Ramos (cell line): ENCODE data around the gene GPHN.

Experiments used
- in situ Hi-C: fragments of 300-500 bp; cut with MboI; formaldehyde crosslinking; loops from one replicate; pipeline ENCODE4 v1.14.3; 2022; ENCODE audit warnings: low sequenced_read_pairs; ENCODE audit not compliant: unreplicated experiment

The GPHN gene

GRCh38 chr14:66507722-66508546, at the start of gene GPHN:
GPHN (plus strand) TSS chr14:66508147.
- in situ Hi-C loops = no loop called here

- in situ Hi-C loops = no loop called here
These were observed 48.3 kb upstream of the GPHN start for GRCh38 chr14:66459603-66460002.

- in situ Hi-C loops = no loop called here
These were observed 43.7 kb upstream of the GPHN start for GRCh38 chr14:66464261-66464660.

GRCh38 chr14:66468778-66469367, 39.1 kb upstream of the GPHN start:
- in situ Hi-C loops = no loop called here

GRCh38 chr14:66471584-66471983, 36.4 kb upstream of the GPHN start:
- in situ Hi-C loops = no loop called here

- in situ Hi-C loops = no loop called here
These were observed 35.7 kb upstream of the GPHN start for GRCh38 chr14:66472251-66472650.

- in situ Hi-C loops = no loop called here
These were observed 34.7 kb upstream of the GPHN start for GRCh38 chr14:66473223-66473622.

GRCh38 chr14:66476964-66477363, 31.0 kb upstream of the GPHN start:
- in situ Hi-C loops = no loop called here

- in situ Hi-C loops = no loop called here
These were observed 30.4 kb upstream of the GPHN start for GRCh38 chr14:66477567-66477966.

GRCh38 chr14:66482873-66483272, 25.1 kb upstream of the GPHN start:
- in situ Hi-C loops = no loop called here

GRCh38 chr14:66483322-66483721, 24.6 kb upstream of the GPHN start:
- in situ Hi-C loops = no loop called here

GRCh38 chr14:66485029-66485428, 22.9 kb upstream of the GPHN start:
- in situ Hi-C loops = no loop called here

GRCh38 chr14:66485910-66486421, 22.0 kb upstream of the GPHN start, which contains the start of gene CCDC196:
CCDC196 (plus strand) TSS chr14:66486371; CDS start chr14:66486503, 132 bp downstream.
- in situ Hi-C loops = no loop called here

GRCh38 chr14:66487164-66487563, 20.8 kb upstream of the GPHN start:
- in situ Hi-C loops = no loop called here

- in situ Hi-C loops = no loop called here
These were observed 17.5 kb upstream of the GPHN start for GRCh38 chr14:66490143-66491111.

GRCh38 chr14:66493750-66494149, 14.2 kb upstream of the GPHN start:
- in situ Hi-C loops = no loop called here

- in situ Hi-C loops = no loop called here
These were observed 12.5 kb upstream of the GPHN start for GRCh38 chr14:66495218-66496098.

- in situ Hi-C loops = no loop called here
These were observed 11.6 kb upstream of the GPHN start for GRCh38 chr14:66496188-66496807.

GRCh38 chr14:66496911-66497310, 11.0 kb upstream of the GPHN start:
- in situ Hi-C loops = no loop called here
